Measurements from ENCODE around the gene KLHL18.

Gene KLHL18

DNA sequence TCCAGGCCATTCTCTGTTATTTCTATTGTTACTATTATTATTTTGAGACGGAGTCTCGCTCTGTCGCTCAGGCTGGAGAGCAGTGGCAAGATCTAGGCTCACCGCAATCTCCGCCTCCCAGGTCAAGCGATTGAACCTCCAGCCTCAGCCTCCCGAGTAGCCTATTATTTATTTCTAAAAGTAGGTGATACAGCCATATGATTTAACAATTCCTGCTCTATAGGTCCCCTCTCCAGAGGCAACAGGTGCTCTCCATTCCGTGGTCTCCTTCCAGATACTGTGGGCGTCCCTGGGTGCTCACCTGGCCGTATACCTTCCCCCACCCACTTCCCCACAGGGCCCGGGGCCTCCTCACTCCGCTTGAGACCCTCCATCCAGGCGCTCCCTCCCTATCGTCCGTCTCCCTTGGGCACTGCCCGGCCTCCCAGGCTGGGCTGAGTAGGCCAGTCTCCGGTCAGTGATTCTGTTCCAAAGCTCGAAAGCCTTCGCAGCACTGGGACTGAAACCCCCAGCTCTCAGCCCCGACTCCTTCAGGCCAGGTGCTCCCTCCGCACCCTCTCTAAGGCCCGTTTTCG lies 97.4 kb downstream of the KLHL18 start:
- no peak for DNase-seq (ENCODE audit: low read depth)
- H3K4me3 ChIP-seq (replicated peaks; ENCODE audit: low read depth, low read length) = peak overlapping the region; percentile 98
- TF ChIP-seq, protein P1, sequence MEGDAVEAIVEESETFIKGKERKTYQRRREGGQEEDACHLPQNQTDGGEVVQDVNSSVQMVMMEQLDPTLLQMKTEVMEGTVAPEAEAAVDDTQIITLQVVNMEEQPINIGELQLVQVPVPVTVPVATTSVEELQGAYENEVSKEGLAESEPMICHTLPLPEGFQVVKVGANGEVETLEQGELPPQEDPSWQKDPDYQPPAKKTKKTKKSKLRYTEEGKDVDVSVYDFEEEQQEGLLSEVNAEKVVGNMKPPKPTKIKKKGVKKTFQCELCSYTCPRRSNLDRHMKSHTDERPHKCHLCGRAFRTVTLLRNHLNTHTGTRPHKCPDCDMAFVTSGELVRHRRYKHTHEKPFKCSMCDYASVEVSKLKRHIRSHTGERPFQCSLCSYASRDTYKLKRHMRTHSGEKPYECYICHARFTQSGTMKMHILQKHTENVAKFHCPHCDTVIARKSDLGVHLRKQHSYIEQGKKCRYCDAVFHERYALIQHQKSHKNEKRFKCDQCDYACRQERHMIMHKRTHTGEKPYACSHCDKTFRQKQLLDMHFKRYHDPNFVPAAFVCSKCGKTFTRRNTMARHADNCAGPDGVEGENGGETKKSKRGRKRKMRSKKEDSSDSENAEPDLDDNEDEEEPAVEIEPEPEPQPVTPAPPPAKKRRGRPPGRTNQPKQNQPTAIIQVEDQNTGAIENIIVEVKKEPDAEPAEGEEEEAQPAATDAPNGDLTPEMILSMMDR (IDR thresholded peaks at IDR 0.05; ENCODE audit: low read length, missing control alignments) = peak; percentile 7

DNA sequence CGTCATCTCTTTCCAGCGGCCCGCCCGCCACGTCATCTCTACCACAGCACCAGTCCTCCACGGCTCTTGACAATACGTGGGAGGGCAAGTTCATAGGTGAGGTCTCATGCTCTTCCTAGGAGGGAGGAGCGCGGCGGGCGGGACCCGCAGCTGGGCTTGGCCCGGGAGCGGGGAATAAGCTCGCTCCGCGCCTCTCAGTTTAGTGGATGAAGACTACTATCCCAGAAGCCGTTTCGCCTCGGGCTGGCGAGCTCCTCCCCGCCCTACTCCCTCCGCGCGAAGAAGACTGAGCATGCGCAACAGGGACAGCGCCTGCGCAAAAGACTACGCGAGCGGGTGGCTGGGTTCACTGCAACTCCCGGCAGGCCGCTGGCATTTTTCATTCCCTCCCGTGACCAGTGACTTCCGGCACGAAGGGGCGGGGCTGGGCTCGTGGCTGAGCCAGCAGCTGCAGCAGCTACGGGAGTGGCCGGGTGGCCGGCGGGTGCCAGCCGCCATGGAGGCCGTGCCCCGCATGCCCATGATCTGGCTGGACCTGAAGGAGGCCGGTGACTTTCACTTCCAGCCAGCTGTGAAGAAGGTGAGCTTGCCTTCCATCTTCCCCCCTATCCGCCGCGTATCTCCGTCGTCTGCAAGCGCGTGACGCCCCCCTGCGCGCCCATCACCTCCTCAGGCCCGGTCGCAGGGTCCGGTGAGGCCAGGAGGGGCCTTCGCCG lies 98.0 kb downstream of the KLHL18 start, which contains the start of gene PTPN23:
Gene PTPN23, plus strand, starts transcription at position 421 of the 716 bp plus-strand sequence. Its CDS starts 76 bp downstream, at position 497.
- H3K4me3 ChIP-seq (replicated peaks; ENCODE audit: low read depth, low read length) = peak within 1 kb of the TSS; percentile 98
- peak; percentile 99 for DNase-seq (ENCODE audit: low read depth)
- TF ChIP-seq, protein P1 (IDR thresholded peaks at IDR 0.05; ENCODE audit: low read length, missing control alignments) = no peak

DNA sequence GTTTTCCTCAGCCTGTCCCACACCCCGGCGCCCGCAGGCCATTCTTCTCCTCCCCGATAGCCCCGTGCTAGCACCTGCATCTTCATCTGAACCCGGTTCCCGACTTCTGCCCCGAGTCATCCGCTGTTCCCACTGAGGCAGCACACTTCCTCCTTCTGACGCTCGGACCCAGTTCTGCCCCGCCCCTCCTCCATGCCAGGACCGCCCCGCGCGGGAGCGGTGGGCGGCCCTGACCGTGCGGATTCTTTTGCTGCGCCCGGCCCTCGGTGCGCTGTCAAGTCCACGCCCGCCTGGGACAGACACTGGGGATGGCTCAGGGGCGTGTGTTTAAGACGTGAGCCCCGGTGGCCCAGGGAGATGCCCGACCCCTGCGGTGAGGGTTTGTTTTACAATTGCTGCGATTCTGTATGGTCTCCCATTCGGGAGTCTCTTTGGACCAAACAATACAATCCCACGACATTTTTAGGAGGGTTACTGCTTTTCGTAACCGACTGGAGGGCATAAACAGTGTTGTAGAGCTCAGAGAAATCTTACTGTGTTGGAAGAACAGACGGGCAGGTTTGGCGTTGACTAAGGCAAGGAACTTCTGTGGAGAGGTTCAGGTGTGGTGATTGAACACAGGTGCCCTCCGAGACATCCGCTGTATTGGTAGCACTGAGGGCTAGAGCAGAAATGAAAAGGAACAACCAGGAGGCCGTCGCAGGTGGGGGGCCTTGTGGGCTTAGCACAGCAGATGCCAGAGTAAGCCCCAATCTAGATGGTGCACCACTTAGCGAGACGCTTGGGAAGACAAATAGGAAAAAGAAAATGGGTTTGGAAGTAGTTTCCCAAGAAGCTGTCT lies 98.8 kb downstream of the KLHL18 start:
- DNase-seq (ENCODE audit: low read depth) = peak; percentile 86
- TF ChIP-seq, protein P1 (IDR thresholded peaks at IDR 0.05; ENCODE audit: low read length, missing control alignments) = no peak
- H3K4me3 ChIP-seq (replicated peaks; ENCODE audit: low read depth, low read length) = peak overlapping the region; percentile 98

DNA sequence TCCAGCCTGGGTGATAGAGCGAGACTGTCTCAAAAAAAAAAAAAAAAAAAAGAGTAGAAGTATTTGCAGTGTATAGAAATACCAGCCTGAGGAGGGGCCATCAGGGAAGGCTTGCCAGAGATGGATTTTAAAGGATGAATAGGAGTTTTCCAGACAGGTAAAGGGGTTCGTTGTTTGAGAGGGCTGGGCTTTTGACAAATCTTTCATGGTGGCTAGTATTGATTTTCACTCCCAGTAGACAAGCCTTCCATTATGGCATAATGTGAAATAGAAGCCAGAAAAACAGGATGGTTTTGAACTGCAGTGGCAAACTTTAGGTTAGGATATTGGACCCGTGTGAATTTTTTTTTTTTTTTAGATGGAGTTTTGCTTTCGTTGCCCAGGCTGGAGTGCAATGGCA lies 101.7 kb downstream of the KLHL18 start:
- TF ChIP-seq, protein P1 (IDR thresholded peaks at IDR 0.05; ENCODE audit: low read length, missing control alignments) = no peak
- no peak for DNase-seq (ENCODE audit: low read depth)
- no peak overlapping the region for H3K4me3 ChIP-seq (replicated peaks; ENCODE audit: low read depth, low read length)

DNA sequence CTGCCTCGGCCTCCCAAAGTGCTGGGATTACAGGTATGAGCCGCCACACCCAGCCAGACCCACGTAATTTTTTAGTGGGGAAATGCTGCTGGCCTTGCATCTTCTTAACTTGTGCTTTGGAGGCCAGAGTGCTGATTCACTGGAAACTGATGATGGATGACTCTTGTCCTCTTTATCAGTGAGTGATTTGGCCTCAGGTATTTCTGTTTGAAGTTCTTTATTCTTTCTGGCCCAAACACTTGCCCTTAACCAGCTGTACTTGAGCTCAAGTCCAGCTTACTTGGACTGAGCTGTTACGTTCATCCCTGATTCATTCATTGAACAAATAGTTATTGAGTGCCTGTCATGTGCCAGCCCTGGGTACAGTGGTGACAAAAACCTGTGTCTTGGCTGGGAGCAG lies 102.3 kb downstream of the KLHL18 start:
- no peak overlapping the region for H3K4me3 ChIP-seq (replicated peaks; ENCODE audit: low read depth, low read length)
- DNase-seq (ENCODE audit: low read depth) = no peak

DNA sequence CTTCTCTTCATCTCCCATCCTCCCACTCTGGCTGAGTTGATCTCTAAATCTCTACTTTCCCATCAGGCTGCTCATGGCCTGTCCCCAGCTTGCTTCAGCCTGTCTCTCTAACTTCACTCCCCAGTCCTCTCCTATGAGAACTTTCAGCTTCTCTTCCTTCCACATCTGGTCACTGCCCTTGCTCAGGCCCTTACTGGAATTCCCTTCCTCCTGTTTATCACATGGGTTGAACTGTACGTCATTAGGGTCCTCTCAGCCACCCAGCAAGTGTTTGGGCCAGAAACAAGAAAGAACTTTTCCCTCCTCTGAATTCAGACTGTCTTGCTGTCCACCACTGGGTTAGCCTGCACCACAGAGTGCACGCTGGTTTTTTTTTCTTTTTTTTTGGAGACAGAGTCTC lies 103.1 kb downstream of the KLHL18 start:
- DNase-seq (ENCODE audit: low read depth) = no peak
- TF ChIP-seq, protein P1 (IDR thresholded peaks at IDR 0.05; ENCODE audit: low read length, missing control alignments) = no peak

More for the DNA sequence above, 102.3 kb downstream of the KLHL18 start:
- TF ChIP-seq, protein P1 (IDR thresholded peaks at IDR 0.05; ENCODE audit: low read length, missing control alignments) = no peak

More for the DNA sequence above, 103.1 kb downstream of the KLHL18 start:
- no peak overlapping the region for H3K4me3 ChIP-seq (replicated peaks; ENCODE audit: low read depth, low read length)
